Activated CD4-positive, alpha-beta T cell treated with anti-CD3 and anti-CD28 coated beads, Interleukin-10, Interleukin-2, amounts not matched to agents 100 ng/mL and 50 ng/mL, durations not matched to agents 16 hours and 8 hours (primary cell): Measurements from ENCODE around the gene SUPT4H1.

ENCODE experiments used
- DNase-seq: peaks from one replicate; pipeline ENCODE4 v3.0.0-alpha.2; 2020

SUPT4H1 gene

DNA sequence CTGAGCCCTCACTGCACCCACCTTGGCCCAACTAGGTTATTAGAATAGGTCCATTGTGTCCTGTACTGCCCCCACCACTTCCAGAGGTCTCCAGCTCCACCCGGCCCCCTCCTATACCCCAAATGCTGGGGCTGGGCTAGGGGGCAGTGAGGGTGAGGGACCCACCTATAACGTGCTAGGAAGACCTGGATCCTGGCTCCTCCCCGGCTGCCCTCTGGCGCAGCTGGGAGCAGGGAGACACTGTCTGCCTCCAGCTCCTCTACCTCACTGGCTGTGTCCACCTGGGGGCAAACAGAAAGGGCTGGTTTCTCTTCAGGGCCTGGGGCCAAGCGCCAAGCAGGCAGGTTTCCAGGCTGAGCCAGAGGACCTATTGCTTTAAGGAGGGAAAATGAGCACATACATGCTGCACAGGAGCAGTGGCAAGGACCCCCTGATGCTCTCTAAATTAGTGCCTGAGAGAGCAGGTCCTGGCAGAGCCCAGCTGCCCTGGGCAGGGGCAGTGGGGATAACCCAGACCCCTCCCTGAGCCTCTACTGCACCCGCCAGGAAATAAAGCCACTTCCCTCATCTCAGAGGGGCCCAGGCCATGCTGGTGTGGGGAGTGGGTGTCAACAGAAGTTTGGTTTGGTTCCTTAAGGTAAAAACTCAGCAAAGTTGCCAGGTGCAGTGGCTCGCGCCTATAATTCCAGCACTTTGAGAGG lies 35.6 kb downstream of the SUPT4H1 start:
- no peak for DNase-seq

GRCh38 chr17:58315750-58316149 lies 36.3 kb downstream of the SUPT4H1 start:
- no peak for DNase-seq

DNA sequence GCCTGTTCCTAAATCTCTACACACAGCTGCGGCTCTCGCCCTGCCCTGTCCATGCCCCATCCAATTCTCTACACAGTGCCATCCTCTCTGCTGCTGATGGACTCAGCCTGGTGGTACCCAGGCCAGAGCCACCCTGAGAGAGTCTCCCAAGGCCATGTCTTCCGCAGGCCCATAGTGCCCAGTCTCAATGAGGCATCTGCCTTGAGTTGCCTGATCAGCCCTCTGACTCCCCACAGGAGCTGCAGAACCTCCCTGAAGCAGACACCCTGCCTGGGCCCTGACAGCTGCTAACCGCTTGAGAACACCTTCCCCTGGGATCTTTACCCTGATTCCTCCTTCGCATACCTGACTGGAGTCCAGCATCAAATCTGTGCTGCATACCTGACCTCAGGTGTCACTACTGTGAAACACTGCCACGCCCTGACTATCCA lies 36.7 kb downstream of the SUPT4H1 start:
- no peak for DNase-seq

GRCh38 chr17:58314706-58315015 lies 37.3 kb downstream of the SUPT4H1 start:
- DNase-seq: no peak

GRCh38 chr17:58313815-58314705 lies 37.9 kb downstream of the SUPT4H1 start:
- DNase-seq: no peak

DNA sequence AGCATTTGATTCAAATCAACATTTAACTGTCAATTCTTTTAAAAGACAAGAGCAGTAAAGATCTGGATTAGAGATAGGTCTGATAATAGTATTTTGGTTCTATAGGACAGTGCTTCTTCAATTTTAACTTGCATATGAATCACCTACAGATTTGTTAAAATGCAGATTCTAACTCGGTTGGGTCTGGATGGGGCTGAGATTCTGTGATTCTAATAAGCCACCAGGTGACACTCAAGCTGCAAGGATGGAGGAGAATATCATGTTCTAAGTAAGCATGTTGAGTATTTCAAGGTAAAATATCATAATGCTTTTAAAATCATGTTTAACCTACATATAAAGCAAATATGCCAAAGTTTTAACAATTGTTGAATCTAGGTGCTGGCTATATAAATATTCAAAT lies 39.2 kb downstream of the SUPT4H1 start:
- DNase-seq: no peak

GRCh38 chr17:58312021-58312630 lies 39.9 kb downstream of the SUPT4H1 start:
- no peak for DNase-seq

GRCh38 chr17:58311429-58311894 lies 40.5 kb downstream of the SUPT4H1 start:
- no peak for DNase-seq

- DNase-seq: no peak
Observed at GRCh38 chr17:58310511-58311428, 41.2 kb downstream of the SUPT4H1 start.

DNA sequence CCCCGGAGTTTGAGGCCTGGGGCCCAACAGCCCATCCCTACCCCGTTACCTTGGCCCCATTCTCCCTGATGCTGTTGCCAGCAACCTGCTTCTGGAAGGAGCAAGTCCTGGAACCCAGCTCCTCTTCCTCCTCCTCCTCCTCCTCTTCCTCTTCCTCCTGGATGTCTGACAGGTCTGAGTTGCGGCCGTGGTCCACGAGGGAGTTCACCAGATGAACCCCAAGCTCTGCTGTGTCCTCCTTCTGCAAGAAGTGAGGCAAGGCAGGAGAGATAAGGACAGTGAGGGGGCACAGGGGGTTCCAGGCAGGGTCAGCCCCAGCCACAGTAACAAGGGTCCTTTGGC lies 42.1 kb downstream of the SUPT4H1 start:
- DNase-seq: no peak

GRCh38 chr17:58308985-58309917 lies 42.8 kb downstream of the SUPT4H1 start:
- no peak for DNase-seq

- no peak for DNase-seq
Observed at GRCh38 chr17:58308173-58308984, 43.6 kb downstream of the SUPT4H1 start.

GRCh38 chr17:58307468-58308172 lies 44.4 kb downstream of the SUPT4H1 start:
- DNase-seq: no peak

DNA sequence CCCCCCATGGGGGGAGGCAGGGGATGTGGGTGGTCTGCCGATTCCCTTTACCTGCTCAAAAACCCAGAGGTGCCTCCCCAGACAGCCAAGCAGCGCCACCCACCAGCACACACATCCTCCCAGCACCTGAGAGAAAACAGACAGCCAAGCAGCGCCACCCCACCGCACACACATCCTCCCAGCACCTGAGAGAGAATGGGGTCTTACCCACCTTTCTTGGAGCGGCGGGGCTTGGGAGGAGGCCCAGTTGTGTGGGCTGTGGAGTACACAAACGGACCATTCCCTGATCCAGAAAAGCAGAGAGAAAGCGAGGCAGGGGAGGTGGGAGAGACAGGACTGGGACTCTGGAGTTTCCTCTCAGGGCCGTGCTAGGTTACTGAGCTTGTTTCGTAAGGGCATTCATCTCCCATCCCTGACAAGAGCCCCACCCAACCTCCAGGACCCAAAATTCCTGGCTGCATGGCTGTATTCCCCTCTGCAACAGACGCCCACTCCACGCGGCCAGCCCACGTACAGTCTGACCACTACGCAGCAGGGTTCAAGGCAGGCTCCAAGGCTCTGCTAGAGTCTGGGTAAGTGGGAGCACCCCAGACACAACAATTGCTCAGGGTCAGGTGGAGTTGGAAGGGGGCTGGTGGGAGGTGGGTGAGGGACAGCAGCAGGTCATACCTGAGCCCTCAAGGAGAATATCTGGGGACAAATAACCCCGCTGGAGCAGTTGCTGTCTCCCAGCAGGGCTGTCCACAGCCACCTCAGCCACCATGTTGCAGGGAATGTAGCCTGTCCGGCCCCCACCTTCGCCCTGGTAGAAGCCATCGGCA lies 45.7 kb downstream of the SUPT4H1 start:
- DNase-seq: no peak

GRCh38 chr17:58305626-58306025 lies 46.4 kb downstream of the SUPT4H1 start:
- DNase-seq: no peak

DNA sequence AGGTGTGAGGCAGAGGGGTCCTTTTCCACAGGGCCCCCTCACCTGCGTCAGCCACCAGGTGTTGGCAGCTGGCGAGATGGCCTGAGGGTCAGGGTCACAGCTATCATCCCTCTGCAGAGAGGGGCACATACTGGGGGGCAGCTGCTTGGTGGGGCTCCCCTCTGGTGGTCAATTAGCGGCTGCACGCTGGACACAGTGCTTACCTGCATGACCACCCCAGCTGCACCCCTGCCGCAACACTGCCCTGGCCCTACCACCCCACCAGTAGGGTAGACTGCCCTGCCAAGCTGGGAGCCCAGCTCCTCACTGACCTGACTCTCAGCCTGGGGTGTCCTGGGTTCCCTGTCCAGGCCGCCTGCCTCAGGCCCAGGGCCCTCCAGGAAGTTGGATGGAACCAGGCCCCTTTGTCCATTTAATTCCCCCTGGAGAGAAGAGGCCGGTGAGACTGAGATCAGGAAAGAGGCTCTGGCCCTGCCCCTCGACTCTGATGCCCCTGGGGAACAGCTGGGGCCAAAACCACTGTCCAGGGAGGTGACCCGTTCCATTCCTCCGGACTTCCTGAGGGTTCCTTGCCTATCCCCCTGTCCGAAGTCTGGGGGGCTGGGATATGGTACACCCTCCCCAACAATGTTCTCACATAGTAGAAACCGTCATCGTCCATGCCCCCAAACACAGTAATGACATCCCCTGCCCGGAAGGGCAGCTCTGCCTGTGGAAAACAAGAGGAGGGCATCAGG lies 47.1 kb downstream of the SUPT4H1 start:
- DNase-seq: no peak

DNA sequence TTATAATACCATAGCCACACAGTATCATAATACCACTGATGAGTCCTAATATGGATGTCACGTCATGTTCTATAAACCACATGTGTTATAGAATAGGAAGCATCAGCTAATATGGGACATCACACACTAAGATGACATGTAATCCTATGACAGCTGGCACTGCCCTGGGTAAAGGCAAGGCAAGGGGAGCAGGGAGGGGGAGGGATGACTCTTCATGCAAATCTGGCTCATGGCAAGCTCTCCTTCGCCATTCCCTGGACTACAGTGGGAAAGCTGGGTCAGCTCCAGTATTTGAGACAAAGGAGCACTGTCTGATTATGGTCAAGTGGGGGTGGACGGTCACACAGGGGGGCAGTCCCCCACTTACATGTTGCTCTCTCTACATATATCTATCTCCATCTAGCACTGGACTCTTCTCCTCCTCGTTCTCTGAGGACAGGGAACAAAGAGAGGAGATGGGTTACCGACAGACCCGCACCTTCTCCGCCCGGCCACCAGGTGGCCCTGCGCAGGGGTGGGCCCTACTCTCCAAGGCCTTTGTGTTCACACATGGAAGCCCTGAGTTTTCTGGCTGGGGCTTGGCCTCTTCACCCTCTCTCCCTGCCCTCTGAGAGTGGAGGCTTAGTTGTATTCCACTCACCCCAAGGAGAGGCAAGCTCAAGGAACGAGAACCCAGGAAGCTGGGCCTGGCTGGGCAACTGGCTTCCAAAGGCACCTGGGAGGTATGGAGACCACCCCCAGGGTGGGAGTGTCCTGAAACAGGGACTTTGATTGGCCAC lies 47.8 kb downstream of the SUPT4H1 start:
- DNase-seq: peak; percentile 75
